Measurements from ENCODE around the gene MLLT1. TPM values are rescaled to one million over a fixed set of nuclear protein-coding genes. Genes with fewer than 3 reads are reported as not detected.

Gene MLLT1, protein sequence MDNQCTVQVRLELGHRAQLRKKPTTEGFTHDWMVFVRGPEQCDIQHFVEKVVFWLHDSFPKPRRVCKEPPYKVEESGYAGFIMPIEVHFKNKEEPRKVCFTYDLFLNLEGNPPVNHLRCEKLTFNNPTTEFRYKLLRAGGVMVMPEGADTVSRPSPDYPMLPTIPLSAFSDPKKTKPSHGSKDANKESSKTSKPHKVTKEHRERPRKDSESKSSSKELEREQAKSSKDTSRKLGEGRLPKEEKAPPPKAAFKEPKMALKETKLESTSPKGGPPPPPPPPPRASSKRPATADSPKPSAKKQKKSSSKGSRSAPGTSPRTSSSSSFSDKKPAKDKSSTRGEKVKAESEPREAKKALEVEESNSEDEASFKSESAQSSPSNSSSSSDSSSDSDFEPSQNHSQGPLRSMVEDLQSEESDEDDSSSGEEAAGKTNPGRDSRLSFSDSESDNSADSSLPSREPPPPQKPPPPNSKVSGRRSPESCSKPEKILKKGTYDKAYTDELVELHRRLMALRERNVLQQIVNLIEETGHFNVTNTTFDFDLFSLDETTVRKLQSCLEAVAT
- total RNA-seq = 10 to 100 TPM in 3 of 5 donors, 1 to 10 TPM in 2; 3.1 to 30.4 (median 16.7) TPM
- polyA plus RNA-seq = 10 to 100 TPM; 21.2 to 33.8 (median 27.4) TPM
- long read RNA-seq, donor 1 = 0 reads
- long read RNA-seq, donor 2, full-length matches to known transcripts = 3 of 3 reads
- long read RNA-seq, donor 2, partial matches to known transcripts = 0 of 3 reads
- long read RNA-seq, donor 2, other reads (novel, unspliced or antisense) = 0 of 3 reads
- long read RNA-seq, donor 3, partial matches to known transcripts = 0 of 1 reads
- long read RNA-seq, donor 3, other reads (novel, unspliced or antisense) = 0 of 1 reads
- long read RNA-seq, donor 4 = 0 reads
- long read RNA-seq, donor 5, partial matches to known transcripts = 7 of 9 reads
- long read RNA-seq, donor 5, other reads (novel, unspliced or antisense) = 0 of 9 reads
- long read RNA-seq, donor 6, full-length matches to known transcripts = 4 of 4 reads
- long read RNA-seq, donor 6, partial matches to known transcripts = 0 of 4 reads
- long read RNA-seq, donor 6, other reads (novel, unspliced or antisense) = 0 of 4 reads
- long read RNA-seq, donor 7, partial matches to known transcripts = 16 of 19 reads
- long read RNA-seq, donor 7, other reads (novel, unspliced or antisense) = 0 of 19 reads
- long read RNA-seq, donor 8 = 0 reads
- long read RNA-seq, donor 9, partial matches to known transcripts = 5 of 6 reads
- long read RNA-seq, donor 9, other reads (novel, unspliced or antisense) = 0 of 6 reads
- long read RNA-seq, donor 10 = 0 reads

DNA sequence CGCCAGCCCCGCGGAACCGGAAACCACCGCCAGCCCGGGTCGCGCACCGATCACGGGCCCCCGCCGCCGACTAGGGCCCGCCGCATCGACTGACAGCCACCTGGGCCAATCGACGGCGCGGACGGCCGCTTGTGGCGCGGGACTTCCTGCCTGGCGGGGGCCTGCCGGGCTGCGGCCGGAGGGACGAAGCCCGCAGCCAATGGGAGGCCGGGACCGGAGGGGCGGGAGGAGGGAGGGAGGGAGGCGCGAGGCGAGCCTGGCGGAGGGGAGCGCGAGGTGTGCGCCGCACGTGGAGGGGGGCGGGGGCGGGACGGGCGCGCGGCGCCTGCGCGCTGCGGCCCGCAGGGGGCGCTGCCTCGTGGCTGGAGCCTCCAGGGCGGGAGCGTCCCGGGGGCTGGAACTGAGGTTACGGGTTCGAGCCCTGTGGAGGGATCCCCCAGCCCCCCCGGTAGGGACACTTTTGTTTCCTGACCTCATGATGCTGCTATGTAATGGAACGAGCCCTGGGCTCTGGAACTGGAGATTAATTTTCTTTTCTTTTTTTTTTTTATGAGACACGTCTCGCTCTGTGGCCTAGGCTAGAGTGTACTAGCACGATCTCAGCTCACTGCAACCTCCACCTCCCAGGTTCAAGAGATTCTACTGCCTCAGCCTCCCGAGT, at the start of gene MLLT1:
Gene MLLT1 (minus strand): TSS at position 45 of the 661 bp plus-strand sequence. CDS start 191 bp downstream, outside the sequence.
- WGBS, 5 donors = 4 to 14% (median 6%) methylated on average over 19 to 63 of the region's 66 CpGs
- H3K4me3 ChIP-seq = peak within 1 kb of the TSS; percentile 83 to 97 (median 92)
- H3K9me3 ChIP-seq = no peaks in the 10 kb centered on the region
- intact Hi-C loops (cut with DNase I; ENCODE audit: low total_unique reads) = no loop called here
- DNase-seq = peak; percentile 97 to 99
- no peaks in the 10 kb centered on the region for H3K27me3 ChIP-seq
- H3K36me3 ChIP-seq = no peaks in the 10 kb centered on the region
- peaks cover 38 to 46% (median 44%) of the 10 kb centered on the region in 4 donors for H3K4me1 ChIP-seq
- H3K27ac ChIP-seq = peak within 1 kb of the TSS; percentile 76 to 94 (median 91)
- no peak for TF ChIP-seq POLR2A (IDR thresholded peaks at IDR 0.05)
- peak in 4 of 7 experiments; percentile 41 to 96 (median 82) for TF ChIP-seq CTCF (IDR thresholded peaks at IDR 0.05)
- TF ChIP-seq EP300 (IDR thresholded peaks at IDR 0.05) = no peak
- peak; percentile 16 to 65 (median 43) for TF ChIP-seq POLR2AphosphoS5 (IDR thresholded peaks at IDR 0.05)

- TF ChIP-seq POLR2AphosphoS5 (IDR thresholded peaks at IDR 0.05) (no peak), POLR2A (IDR thresholded peaks at IDR 0.05) (no peak), EP300 (IDR thresholded peaks at IDR 0.05) (no peak), CTCF (IDR thresholded peaks at IDR 0.05) (no peak)
- Histone ChIP-seq H3K27me3 (peaks cover 0 to 5% (median 0%) of the 10 kb centered on the region in 3 donors), H3K27ac (no peak overlapping the region), H3K9me3 (no peaks in the 10 kb centered on the region), H3K4me3 (no peak overlapping the region), H3K4me1 (no peaks in the 10 kb centered on the region), H3K36me3 (no peaks in the 10 kb centered on the region)
- no peak for DNase-seq
- intact Hi-C loops (cut with DNase I; ENCODE audit: low total_unique reads) = loop anchor here (10.0 kb wide), 1 partner anchor 462 kb away; no protein-coding TSS in a partner anchor
- 80 to 94% (median 82%) methylated on average over 5 of the region's 5 CpGs for WGBS, 5 donors
These were observed 47.0 kb upstream of the MLLT1 start for GRCh38 chr19:6326815-6327214.

GRCh38 chr19:6325614-6326013, 45.8 kb upstream of the MLLT1 start:
- 74 to 87% (median 78%) methylated on average over 3 to 4 of the region's 4 CpGs for WGBS, 5 donors
- Histone ChIP-seq H3K4me3 (no peak overlapping the region), H3K9me3 (no peaks in the 10 kb centered on the region), H3K4me1 (no peaks in the 10 kb centered on the region), H3K27me3 (peaks cover 0 to 17% (median 0%) of the 10 kb centered on the region in 3 donors), H3K27ac (no peak overlapping the region), H3K36me3 (no peaks in the 10 kb centered on the region)
- no peak for DNase-seq
- intact Hi-C loops (cut with DNase I; ENCODE audit: low total_unique reads) = loop anchor here (10.0 kb wide), 1 partner anchor 461 kb away; no protein-coding TSS in a partner anchor
- TF ChIP-seq CTCF (IDR thresholded peaks at IDR 0.05) (no peak), EP300 (IDR thresholded peaks at IDR 0.05) (no peak), POLR2AphosphoS5 (IDR thresholded peaks at IDR 0.05) (no peak), POLR2A (IDR thresholded peaks at IDR 0.05) (no peak)

Data from stomach (tissue), 19 donors.